Activated CD4-positive, alpha-beta T cell treated with anti-CD3 and anti-CD28 coated beads, Interleukin-2, amount 50 U/mL, for 1 hour (primary cell): ENCODE measurements around the gene RRP1B.
A peak's percentile ranks its signal among the peaks of the same experiment; 100 is the strongest.
"Not testable (repeated sequence)": the region's sequence is repeated elsewhere in the genome, so short reads cannot be mapped to it uniquely, and the experiment has no call there.

Experiments used
- DNase-seq: peaks from one replicate; pipeline ENCODE4 v3.0.0-alpha.2; 2020

The RRP1B gene

GRCh38 chr21:43701936-43702784 is 42.8 kb downstream of the RRP1B start:
- DNase-seq = no peak

GRCh38 chr21:43702785-43703034 is 43.4 kb downstream of the RRP1B start:
- DNase-seq = no peak

- peak; percentile 25 for DNase-seq
Observed at GRCh38 chr21:43703035-43703880, 43.9 kb downstream of the RRP1B start.

GRCh38 chr21:43707462-43707861 is 48.1 kb downstream of the RRP1B start:
- no peak for DNase-seq

GRCh38 chr21:43708745-43709381 is 49.5 kb downstream of the RRP1B start:
- DNase-seq = no peak

GRCh38 chr21:43712268-43712942 is 53.0 kb downstream of the RRP1B start:
- DNase-seq = no peak

GRCh38 chr21:43713123-43713522 is 53.8 kb downstream of the RRP1B start:
- DNase-seq = not testable (repeated sequence)

GRCh38 chr21:43716376-43717165 is 57.2 kb downstream of the RRP1B start:
- no peak for DNase-seq

- no peak for DNase-seq
Observed at GRCh38 chr21:43717166-43717853, 58.0 kb downstream of the RRP1B start.

- no peak for DNase-seq
Observed at GRCh38 chr21:43717967-43718871, 58.9 kb downstream of the RRP1B start.

- peak; percentile 65 for DNase-seq
Observed at GRCh38 chr21:43718872-43719747, 59.8 kb downstream of the RRP1B start, which contains the start of gene PDXK. Gene PDXK, plus strand, starts transcription at chr21:43719129. Its CDS starts 166 bp downstream, at chr21:43719295.

- peak; percentile 29 for DNase-seq
Observed at GRCh38 chr21:43719748-43720538, 60.6 kb downstream of the RRP1B start.

- no peak for DNase-seq
Observed at GRCh38 chr21:43720539-43721166, 61.3 kb downstream of the RRP1B start.

GRCh38 chr21:43721206-43721605 is 61.8 kb downstream of the RRP1B start:
- DNase-seq = no peak

- DNase-seq = no peak
Observed at GRCh38 chr21:43721939-43722338, 62.6 kb downstream of the RRP1B start.

- no peak for DNase-seq
Observed at GRCh38 chr21:43723648-43724047, 64.3 kb downstream of the RRP1B start.

GRCh38 chr21:43726686-43727518 is 67.5 kb downstream of the RRP1B start:
- no peak for DNase-seq
